Thymus (tissue), 11 donors: ENCODE measurements around the gene IRF2BP2. TPM values are rescaled to one million over a fixed set of nuclear protein-coding genes. Genes with fewer than 3 reads are reported as not detected.

Experiments used
- DNase-seq, 9 donors: peaks; one replicate each; pipeline ENCODE4 v3.0.0-alpha.2; 2013; ENCODE audit warnings: low spot score in 9 of 9, low read depth in 6 of 9, missing footprints in 1 of 9
- H3K27ac ChIP-seq, 2 donors: one replicate each; pipeline ENCODE4 v1.5.1; 2013; ENCODE audit warnings: control low read depth in 1 of 2, low read depth in 1 of 2, low read length in 1 of 2, mild to moderate bottlenecking in 1 of 2, moderate library complexity in 1 of 2
- H3K27me3 ChIP-seq, 2 donors: one replicate each; pipeline ENCODE4 v1.5.1; 2013; ENCODE audit warnings: low read length in 1 of 2; ENCODE audit not compliant: control insufficient read depth in 2 of 2, insufficient read depth in 1 of 2
- H3K36me3 ChIP-seq, 2 donors: one replicate each; pipeline ENCODE4 v1.5.1; 2013; ENCODE audit warnings: low read length in 1 of 2, mild to moderate bottlenecking in 1 of 2, moderate library complexity in 1 of 2; ENCODE audit not compliant: control insufficient read depth in 2 of 2, insufficient read depth in 2 of 2
- H3K4me1 ChIP-seq, 2 donors: one replicate each; pipeline ENCODE4 v1.5.1; 2013; ENCODE audit warnings: low read length in 2 of 2; ENCODE audit not compliant: control insufficient read depth in 2 of 2, insufficient read depth in 2 of 2
- H3K4me3 ChIP-seq, 2 donors: one replicate each; pipeline ENCODE4 v1.5.1; 2013; ENCODE audit warnings: low read length in 2 of 2, control low read depth in 1 of 2, mild to moderate bottlenecking in 1 of 2
- H3K9me3 ChIP-seq, 2 donors: one replicate each; pipeline ENCODE4 v1.5.1; 2013; ENCODE audit warnings: low read length in 1 of 2, mild to moderate bottlenecking in 1 of 2; ENCODE audit not compliant: control insufficient read depth in 2 of 2, insufficient read depth in 1 of 2
- WGBS: extraction: QIAGEN DNeasy Blood & Tissue Kit; methylation state at CpG from one replicate; pipeline ENCODE4 v1.1.7; 2013; 5-methylcytosine and 5-hydroxymethylcytosine counted together
- polyA plus RNA-seq: library from polyadenylated mRNA; stranded (reverse); fragments of 200-250 nt; gene quantifications from one replicate; pipeline ENCODE4 v1.2.3, GENCODE V29; 2013
- total RNA-seq: library from RNA; stranded (reverse); fragments of 120-200 nt; gene quantifications from one replicate; pipeline ENCODE4 v1.2.4, GENCODE V29; 2013
- donor health status: healthy.

IRF2BP2 gene
- total and polyA plus RNA-seq, 2 donors, result 50.1 to 60.3 TPM

DNA sequence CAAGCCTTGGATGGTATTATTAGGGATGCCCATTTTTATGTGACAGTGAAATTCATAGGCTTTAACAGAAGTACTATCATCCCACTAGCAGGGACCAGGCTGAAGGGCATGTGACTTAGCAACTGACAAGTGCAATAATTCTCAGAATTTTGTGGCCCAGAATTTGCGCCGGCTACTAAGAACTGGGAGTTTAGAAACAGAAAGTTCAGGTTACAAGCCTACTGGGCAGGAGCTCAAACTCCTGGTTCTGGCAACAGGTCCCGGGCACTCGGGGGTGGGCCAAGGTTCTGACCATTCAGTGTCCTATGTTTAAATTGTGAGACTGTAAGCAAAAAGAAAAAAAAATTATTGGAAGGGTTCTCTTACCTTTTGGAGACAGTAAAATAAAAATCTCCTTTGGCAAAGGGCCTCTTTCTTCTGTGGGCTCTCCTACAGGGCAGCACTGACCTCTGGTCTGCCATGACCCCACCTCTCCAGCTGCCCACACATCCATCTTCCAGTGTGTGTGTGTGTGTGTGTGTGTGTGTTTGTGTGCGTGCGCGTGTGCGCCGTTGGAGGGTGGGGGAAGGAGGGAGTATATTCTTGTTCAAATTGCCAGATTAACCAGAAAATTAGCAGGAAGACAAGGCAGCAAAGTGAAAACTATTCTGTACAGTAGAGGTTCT lies 26.1 kb downstream of the IRF2BP2 start:
- no peaks in the 10 kb centered on the region for H3K9me3 ChIP-seq

DNA sequence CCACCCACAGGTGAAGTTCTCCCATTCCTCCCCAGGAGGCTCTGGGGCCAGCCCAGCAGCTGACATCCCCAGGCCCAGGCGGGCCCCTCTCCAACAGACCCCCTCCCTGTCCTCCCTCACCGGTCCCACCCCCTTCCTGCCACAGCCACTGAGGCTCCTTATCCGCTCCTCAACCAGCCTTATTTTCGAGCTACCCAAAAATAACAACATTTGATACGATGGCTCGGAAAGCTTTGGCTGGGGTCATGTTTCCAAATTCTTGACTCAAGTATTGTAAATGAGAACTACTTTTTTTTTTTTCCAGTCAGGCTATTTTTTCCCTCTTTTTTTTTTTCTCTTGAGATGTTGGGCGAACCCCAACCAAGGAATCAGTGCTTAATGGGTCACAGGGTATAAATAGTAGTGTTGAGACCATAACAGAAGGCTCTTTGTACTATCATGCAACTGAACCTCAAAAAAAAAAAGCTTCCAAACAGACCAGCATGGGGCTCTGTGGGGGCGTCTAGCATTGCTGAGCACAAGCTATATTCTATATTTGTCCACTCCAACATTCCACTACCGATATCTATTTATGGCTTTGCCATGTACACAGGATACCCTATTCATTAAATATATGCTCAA lies 27.2 kb downstream of the IRF2BP2 start:
- no peak overlapping the region for H3K4me3 ChIP-seq
- 90% methylated on average over 9 of the region's 9 CpGs for WGBS
- H3K36me3 ChIP-seq, result no peaks in the 10 kb centered on the region
- peaks cover 0 to 6% of the 10 kb centered on the region in 2 donors for H3K4me1 ChIP-seq
- DNase-seq, result no peak
- no peaks in the 10 kb centered on the region for H3K27me3 ChIP-seq
- H3K27ac ChIP-seq, result peak overlapping the region in 1 of 2 donors; percentile 32
- H3K9me3 ChIP-seq, result no peaks in the 10 kb centered on the region

More for the DNA sequence above, 26.1 kb downstream of the IRF2BP2 start:
- Histone ChIP-seq H3K36me3 (no peaks in the 10 kb centered on the region), H3K27me3 (no peaks in the 10 kb centered on the region), H3K4me1 (peaks cover 0 to 6% of the 10 kb centered on the region in 2 donors), H3K4me3 (no peak overlapping the region), H3K27ac (no peak overlapping the region)
- no peak for DNase-seq
- 91% methylated on average over 9 of the region's 9 CpGs for WGBS

DNA sequence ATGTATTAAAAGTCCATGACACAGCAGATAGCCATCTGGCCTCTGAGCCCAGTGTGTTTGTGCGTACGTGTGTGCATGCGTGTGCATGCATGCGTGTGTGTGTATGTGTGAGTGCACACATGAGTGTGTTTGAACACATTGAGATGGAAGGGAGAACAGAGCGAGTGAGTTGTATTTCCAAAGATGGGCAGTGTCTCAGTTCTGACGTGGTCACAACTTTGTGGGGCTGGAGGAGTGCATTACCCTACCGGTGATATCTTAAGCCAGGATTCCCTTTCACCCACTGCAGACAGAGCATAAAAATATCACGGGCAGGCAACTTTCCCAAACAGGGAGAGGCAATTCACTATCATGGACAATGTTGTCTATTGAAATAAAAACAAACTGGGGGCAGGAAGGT lies 27.8 kb downstream of the IRF2BP2 start:
- DNase-seq, result no peak
- no peaks in the 10 kb centered on the region for H3K36me3 ChIP-seq
- peaks cover 0 to 6% of the 10 kb centered on the region in 2 donors for H3K4me1 ChIP-seq
- no peaks in the 10 kb centered on the region for H3K27me3 ChIP-seq
- no peak overlapping the region for H3K4me3 ChIP-seq
- H3K9me3 ChIP-seq, result no peaks in the 10 kb centered on the region
- 81% methylated on average over 8 of the region's 8 CpGs for WGBS
- peak overlapping the region in 1 of 2 donors; percentile 32 for H3K27ac ChIP-seq

DNA sequence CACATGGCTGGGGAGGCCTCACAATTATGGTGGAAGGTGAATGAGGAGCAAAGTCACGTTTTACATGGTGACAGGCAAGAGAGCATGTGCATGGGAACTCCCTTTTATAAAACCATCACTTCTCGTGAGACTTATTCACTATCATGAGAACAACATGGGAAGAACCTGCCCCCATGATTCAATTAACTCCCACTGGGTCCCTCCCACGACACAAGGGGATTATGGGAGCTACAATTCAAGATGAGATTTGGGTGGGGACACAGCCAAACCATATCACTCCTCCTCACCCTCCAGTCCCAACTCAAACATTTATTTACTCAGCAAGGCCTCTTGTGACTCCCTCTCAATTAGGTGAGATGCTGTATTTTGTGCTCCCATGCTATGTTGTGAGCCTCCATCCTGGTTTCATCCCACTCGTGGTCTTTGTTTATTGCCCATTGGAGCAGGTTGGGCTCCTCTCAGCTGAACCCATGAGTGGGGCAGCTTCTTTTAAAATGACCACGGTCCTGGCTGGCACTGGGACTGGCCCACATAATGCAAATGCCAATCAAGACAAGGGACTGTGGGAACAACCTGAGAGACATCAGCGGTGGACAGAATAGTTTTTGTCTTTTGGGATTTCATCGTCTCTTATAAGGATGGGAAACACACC lies 28.8 kb downstream of the IRF2BP2 start:
- Histone ChIP-seq H3K27ac (no peak overlapping the region), H3K4me3 (no peak overlapping the region), H3K9me3 (no peaks in the 10 kb centered on the region), H3K36me3 (no peaks in the 10 kb centered on the region), H3K27me3 (no peaks in the 10 kb centered on the region), H3K4me1 (peaks cover 0 to 6% of the 10 kb centered on the region in 2 donors)
- WGBS, result 91% methylated on average over 7 of the region's 7 CpGs
- no peak for DNase-seq

DNA sequence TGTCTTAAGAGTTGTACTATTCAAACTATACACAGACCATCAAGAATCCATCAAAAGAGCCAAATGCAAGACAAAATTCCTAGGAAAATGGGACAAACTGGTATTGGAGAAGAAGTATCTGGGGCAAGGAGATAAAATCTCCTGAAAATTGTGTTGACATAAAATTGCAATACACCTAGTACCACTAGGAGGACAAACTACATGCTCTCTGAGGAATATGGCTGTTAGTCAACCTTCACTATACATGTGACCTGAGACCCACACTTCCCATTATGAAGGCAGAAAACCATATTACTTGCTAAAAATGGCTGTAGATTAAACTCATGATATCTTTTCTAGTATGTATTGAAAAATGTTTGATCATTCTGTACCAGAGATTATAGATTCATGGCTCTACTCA lies 30.0 kb downstream of the IRF2BP2 start:
- Histone ChIP-seq H3K27ac (no peak overlapping the region), H3K4me1 (peaks cover 0 to 6% of the 10 kb centered on the region in 2 donors)

DNA sequence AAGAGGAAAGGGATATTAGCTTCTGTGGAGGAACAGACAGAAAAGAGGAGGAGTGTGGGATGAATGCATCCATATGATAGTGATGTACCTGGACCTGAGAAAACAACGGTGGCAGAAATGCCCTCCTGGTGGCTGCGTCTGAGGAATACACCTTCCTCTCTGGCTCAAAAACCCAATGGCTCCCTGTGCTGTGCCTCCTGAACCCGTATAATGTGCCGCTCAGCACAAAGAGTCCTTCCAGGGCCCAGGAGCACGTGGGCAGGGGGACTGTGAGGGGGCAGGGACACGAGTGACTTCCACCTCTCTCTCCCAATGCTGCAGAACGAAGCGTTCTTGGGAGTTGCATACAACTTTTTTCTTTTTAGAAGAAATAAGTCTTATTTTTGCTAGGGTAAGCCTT lies 31.2 kb downstream of the IRF2BP2 start:
- H3K4me3 ChIP-seq, result no peak overlapping the region
- peaks cover 0 to 6% of the 10 kb centered on the region in 2 donors for H3K4me1 ChIP-seq
- H3K9me3 ChIP-seq, result no peaks in the 10 kb centered on the region
- 92% methylated on average over 8 of the region's 8 CpGs for WGBS
- H3K36me3 ChIP-seq, result no peaks in the 10 kb centered on the region
- no peaks in the 10 kb centered on the region for H3K27me3 ChIP-seq
- no peak for DNase-seq
- H3K27ac ChIP-seq, result no peak overlapping the region

More for the DNA sequence above, 30.0 kb downstream of the IRF2BP2 start:
- no peaks in the 10 kb centered on the region for H3K9me3 ChIP-seq
- no peaks in the 10 kb centered on the region for H3K36me3 ChIP-seq
- DNase-seq, result peak in 1 of 9 donors; percentile 26
- no peak overlapping the region for H3K4me3 ChIP-seq
- no peaks in the 10 kb centered on the region for H3K27me3 ChIP-seq

DNA sequence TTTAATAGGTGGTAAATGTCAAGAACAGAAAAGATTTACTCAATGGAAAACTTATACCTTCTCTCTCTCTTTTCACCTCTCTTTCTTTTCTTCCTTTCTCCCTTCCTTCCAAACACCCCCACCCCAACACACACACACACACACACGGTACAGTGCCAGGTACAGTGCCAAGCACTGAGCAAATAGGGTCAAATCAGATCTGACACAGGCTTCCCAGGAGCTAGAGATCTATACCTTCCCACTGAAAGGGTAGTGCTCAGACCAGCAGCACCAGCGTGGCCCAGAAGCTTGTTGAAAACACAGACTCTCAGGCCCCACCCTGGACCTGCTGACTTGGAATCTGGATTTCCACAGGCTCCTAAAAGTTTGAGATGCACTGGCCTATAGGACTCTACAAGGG lies 31.9 kb downstream of the IRF2BP2 start:
- Histone ChIP-seq H3K9me3 (no peaks in the 10 kb centered on the region), H3K4me1 (peaks cover 0 to 6% of the 10 kb centered on the region in 2 donors), H3K36me3 (no peaks in the 10 kb centered on the region), H3K27ac (no peak overlapping the region), H3K27me3 (no peaks in the 10 kb centered on the region), H3K4me3 (no peak overlapping the region)
- WGBS, result 97% methylated on average over 2 of the region's 2 CpGs
- DNase-seq, result no peak

DNA sequence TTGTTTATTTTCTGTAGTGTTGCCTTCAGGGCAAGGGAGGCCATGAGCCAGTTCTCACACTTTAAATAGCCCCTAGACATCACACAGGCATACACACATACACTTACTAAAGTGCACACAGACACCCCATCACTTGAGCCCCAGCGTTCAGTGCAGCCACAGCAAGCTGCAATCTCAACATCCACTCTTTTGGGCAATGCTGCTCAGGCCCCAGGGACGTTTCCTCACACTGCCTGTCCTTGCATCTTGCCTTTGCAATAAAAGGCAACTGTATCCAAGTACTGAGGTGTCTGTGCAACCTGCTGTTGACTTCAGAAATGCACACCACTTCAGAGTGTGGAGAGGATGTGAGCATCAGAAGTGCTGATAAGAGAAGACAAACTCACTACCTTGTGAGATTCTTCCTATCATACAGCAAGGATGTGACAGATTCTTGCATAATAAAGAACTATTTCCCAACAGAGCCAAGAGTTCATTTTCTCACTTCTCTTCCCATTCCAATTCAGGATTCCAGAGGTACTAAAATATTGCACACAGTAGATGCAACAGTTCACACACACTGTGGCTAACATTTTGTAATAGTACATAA lies 36.2 kb downstream of the IRF2BP2 start:
- peak in 3 of 9 donors; percentile 13 to 44 (median 13) for DNase-seq
- 74% methylated on average over 2 of the region's 2 CpGs for WGBS
- H3K27me3 ChIP-seq, result no peaks in the 10 kb centered on the region
- H3K36me3 ChIP-seq, result no peaks in the 10 kb centered on the region
- H3K9me3 ChIP-seq, result no peaks in the 10 kb centered on the region
- no peak overlapping the region for H3K4me3 ChIP-seq
- no peaks in the 10 kb centered on the region for H3K4me1 ChIP-seq
- no peak overlapping the region for H3K27ac ChIP-seq

DNA sequence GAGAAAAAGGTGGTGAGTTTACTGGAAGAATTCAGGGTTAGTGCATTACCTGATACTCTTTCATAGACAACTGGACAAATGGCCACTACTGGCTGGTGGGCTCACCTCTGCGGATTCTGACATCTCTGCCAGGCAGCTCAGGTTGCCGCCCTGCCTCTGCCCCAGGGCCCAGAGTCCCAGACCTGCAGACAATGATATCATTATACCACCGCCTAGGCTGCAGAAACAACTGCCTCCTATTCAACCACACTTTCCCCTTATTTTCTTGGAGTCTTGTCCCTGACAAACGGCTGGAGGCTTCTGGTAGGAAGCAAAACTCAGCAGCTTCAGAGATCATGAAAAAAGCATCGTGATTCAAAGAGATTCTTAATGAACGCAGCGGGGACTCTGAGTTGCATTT lies 37.0 kb downstream of the IRF2BP2 start:
- no peaks in the 10 kb centered on the region for H3K27me3 ChIP-seq
- WGBS, result 97% methylated on average over 7 of the region's 7 CpGs
- H3K36me3 ChIP-seq, result no peaks in the 10 kb centered on the region
- H3K9me3 ChIP-seq, result no peaks in the 10 kb centered on the region
- DNase-seq, result no peak
- no peak overlapping the region for H3K27ac ChIP-seq
- H3K4me3 ChIP-seq, result no peak overlapping the region
- H3K4me1 ChIP-seq, result no peaks in the 10 kb centered on the region
